ENCODE results near the gene CLNK. TPM values are rescaled to one million over a fixed set of nuclear protein-coding genes. Genes with fewer than 3 reads are reported as not detected.

CLNK gene
- total RNA-seq, 1 experiment from 2014 or later = not detected

GRCh38 chr4:10713591-10713990, 29.0 kb upstream of the CLNK start:
- no peaks in the 10 kb centered on the region for H3K79me2 ChIP-seq (ENCODE audit: insufficient read depth, low read length)
- no peaks in the 10 kb centered on the region for H3K4me1 ChIP-seq (ENCODE audit: insufficient read depth, low read length)
- TF ChIP-seq CTCF (conservative IDR thresholded peaks at IDR 0.05) = no peak
- H4K20me1 ChIP-seq (ENCODE audit: control insufficient read depth, insufficient read depth, insufficient read length) = no peaks in the 10 kb centered on the region
- H2BK5ac ChIP-seq (ENCODE audit: insufficient read length, low read length) = no peak overlapping the region
- H3K9ac ChIP-seq (ENCODE audit: extremely low read depth, insufficient read length, low read length) = no peak overlapping the region
- no peak for DNase-seq
- H3K14ac ChIP-seq (ENCODE audit: insufficient read depth, low read length) = no peak overlapping the region
- H3K4ac ChIP-seq (ENCODE audit: low read depth, low read length) = no peak overlapping the region
- no peak overlapping the region for H3K18ac ChIP-seq (ENCODE audit: insufficient read length, low read depth, low read length)
- no peak overlapping the region for H4K91ac ChIP-seq (ENCODE audit: insufficient read length, low read depth, low read length)
- H3K4me2 ChIP-seq (ENCODE audit: insufficient read depth, insufficient read length, low read length) = no peak overlapping the region
- no peaks in the 10 kb centered on the region for H3K79me1 ChIP-seq (ENCODE audit: insufficient read depth, low read depth, low read length, poor library complexity, severe bottlenecking)
- no peak overlapping the region for H3K4me3 Mint-ChIP-seq
- no peak overlapping the region for H2BK20ac ChIP-seq (ENCODE audit: low read depth, low read length, poor library complexity, severe bottlenecking)
- H3K9me3 Mint-ChIP-seq = peaks cover 5% of the 10 kb centered on the region in 2 experiments; a peak in 3 of 5 replicates
- no peaks in the 10 kb centered on the region for H3K27me3 Mint-ChIP-seq (ENCODE audit: low read depth)
- no peak overlapping the region for H4K8ac ChIP-seq (replicated peaks; ENCODE audit: insufficient read length, low read depth, low read length)
- no CpG with 5 or more reads among the region's 3 CpGs for WGBS (ENCODE audit: extremely low coverage, insufficient read length, low lambda C conversion rate)
- no peak overlapping the region for H2AFZ ChIP-seq (ENCODE audit: low read length)
- H3K23ac ChIP-seq (ENCODE audit: insufficient read length, low read depth, low read length) = no peak overlapping the region
- no peaks in the 10 kb centered on the region for H3K23me2 ChIP-seq (ENCODE audit: insufficient read length, low read depth, low read length, poor library complexity, severe bottlenecking)
- H4K5ac ChIP-seq (ENCODE audit: insufficient read length, low read depth, low read length) = no peak overlapping the region
- H3K4me1 Mint-ChIP-seq = peaks cover 6% of the 10 kb centered on the region in 2 experiments; a peak in 3 of 4 replicates
- H3T11ph ChIP-seq (ENCODE audit: low read length) = no peak overlapping the region
- no peak overlapping the region for H3K27ac ChIP-seq (ENCODE audit: insufficient read length, low read depth, low read length)
- H3K27ac Mint-ChIP-seq = no peak overlapping the region
- no peak overlapping the region for H2BK12ac ChIP-seq (ENCODE audit: insufficient read length, low read depth, low read length)
- no peak overlapping the region for H2AK5ac ChIP-seq (ENCODE audit: insufficient read length, low read length)
- peaks cover 0 to 5% (median 0%) of the 10 kb centered on the region in 3 experiments; a peak in 2 of 7 replicates for H3K36me3 Mint-ChIP-seq (ENCODE audit: insufficient read depth in 1 of 3, low read depth in 3 of 3)
- H2BK15ac ChIP-seq (ENCODE audit: low read depth, low read length) = no peak overlapping the region
- H2BK120ac ChIP-seq (ENCODE audit: low read depth, low read length, poor library complexity, severe bottlenecking) = no peak overlapping the region
- H3K56ac ChIP-seq (ENCODE audit: insufficient read length, low read depth, low read length) = no peak overlapping the region
- H3K27me3 ChIP-seq (ENCODE audit: insufficient read depth, low read length) = no peaks in the 10 kb centered on the region
- H3K9me3 ChIP-seq (ENCODE audit: control insufficient read depth, low read depth, low read length) = no peaks in the 10 kb centered on the region

Measured in H9 (cell line).